ENCODE measurements around the gene PDHX. TPM values are rescaled to one million over a fixed set of nuclear protein-coding genes. Genes with fewer than 3 reads are reported as not detected.

Gene PDHX
- total RNA-seq, 1 experiment from 2014 or later = 78.9 TPM

DNA sequence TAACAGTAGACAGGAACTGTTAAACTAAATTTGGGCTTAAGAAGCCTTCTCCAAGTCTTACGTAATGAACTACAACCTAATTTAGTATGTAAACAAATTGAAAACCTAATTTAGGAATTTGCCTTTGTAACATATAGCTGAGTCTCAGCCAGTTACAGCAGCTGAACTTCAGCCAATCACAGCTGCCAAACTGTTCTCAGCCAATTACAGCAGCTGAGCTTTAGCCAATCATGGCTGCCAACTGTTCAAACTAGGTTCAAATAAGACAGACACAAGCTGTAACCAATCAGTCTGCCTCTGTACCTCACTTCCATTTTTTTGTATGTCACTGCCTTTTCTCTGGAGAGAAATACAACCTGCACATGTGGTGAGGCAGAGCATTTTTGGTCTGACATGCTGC lies 127.5 kb downstream of the PDHX start:
- DNase-seq (ENCODE audit: low spot score) = peak; percentile 29

GRCh38 chr11:35045236-35045820 lies 128.9 kb downstream of the PDHX start:
- no peak for DNase-seq (ENCODE audit: low spot score)

Other genes with a start within 250 kb of the PDHX start
- 124 and 131 TPM in 2 replicates for gene APIP, start 239 bp upstream of the PDHX start, total RNA-seq (2014; rRNA removed; shearing (Covaris generic))
- 211 and 238 TPM in 2 replicates for gene CD44, start 222.6 kb downstream of the PDHX start, total RNA-seq (2014; rRNA removed; shearing (Covaris generic))